ENCODE data around the gene SH2D4B.

The SH2D4B gene

GRCh38 chr10:80537736-80538480, at the start of gene SH2D4B:
TSS of gene SH2D4B (plus strand) at chr10:80537902. CDS start at chr10:80538332, 430 bp downstream.
- no peak within 1 kb of the TSS for H3K4me3 ChIP-seq (IDR thresholded peaks at IDR 0.05; ENCODE audit: insufficient read depth, low read depth, low read length)
- H4K20me1 ChIP-seq (ENCODE audit: insufficient read depth): no peaks in the 10 kb centered on the region
- no peak within 1 kb of the TSS for H2AFZ ChIP-seq (ENCODE audit: low read depth)

DNA sequence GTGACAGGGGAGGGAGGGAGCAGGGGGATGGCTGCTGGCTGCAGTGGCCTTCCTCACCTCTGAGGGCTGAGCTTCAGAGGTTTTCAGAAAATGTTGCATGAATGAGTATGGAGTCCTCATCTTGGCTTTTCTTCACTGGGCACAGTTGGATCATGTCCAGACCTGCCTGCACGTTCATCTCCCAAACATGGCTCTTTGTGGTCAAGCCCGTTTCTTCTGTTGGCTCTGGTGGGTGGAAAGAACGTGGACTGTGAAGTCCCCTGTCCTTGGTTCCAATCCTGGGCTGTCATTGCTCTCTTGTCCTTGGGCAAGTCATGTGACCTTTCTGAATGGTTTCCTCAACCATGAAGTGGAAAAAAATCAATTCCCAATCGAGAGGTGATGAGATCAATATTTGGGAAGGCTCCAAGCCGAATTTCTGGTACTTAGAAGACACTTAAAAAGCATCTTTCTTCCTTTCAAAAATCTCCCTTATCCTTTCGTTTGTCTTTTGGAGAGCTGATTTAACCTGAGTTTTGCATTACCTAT, 49.1 kb upstream of the SH2D4B start:
- TF ChIP-seq, protein P1, sequence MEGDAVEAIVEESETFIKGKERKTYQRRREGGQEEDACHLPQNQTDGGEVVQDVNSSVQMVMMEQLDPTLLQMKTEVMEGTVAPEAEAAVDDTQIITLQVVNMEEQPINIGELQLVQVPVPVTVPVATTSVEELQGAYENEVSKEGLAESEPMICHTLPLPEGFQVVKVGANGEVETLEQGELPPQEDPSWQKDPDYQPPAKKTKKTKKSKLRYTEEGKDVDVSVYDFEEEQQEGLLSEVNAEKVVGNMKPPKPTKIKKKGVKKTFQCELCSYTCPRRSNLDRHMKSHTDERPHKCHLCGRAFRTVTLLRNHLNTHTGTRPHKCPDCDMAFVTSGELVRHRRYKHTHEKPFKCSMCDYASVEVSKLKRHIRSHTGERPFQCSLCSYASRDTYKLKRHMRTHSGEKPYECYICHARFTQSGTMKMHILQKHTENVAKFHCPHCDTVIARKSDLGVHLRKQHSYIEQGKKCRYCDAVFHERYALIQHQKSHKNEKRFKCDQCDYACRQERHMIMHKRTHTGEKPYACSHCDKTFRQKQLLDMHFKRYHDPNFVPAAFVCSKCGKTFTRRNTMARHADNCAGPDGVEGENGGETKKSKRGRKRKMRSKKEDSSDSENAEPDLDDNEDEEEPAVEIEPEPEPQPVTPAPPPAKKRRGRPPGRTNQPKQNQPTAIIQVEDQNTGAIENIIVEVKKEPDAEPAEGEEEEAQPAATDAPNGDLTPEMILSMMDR (conservative IDR thresholded peaks at IDR 0.05; ENCODE audit: low read depth, low read length): no peak
- no peaks in the 10 kb centered on the region for H3K36me3 ChIP-seq (ENCODE audit: insufficient read depth)
- no peak overlapping the region for H2AFZ ChIP-seq (ENCODE audit: low read depth)
- no peaks in the 10 kb centered on the region for H3K4me1 ChIP-seq (ENCODE audit: low read depth, poor library complexity, severe bottlenecking)
- no peaks in the 10 kb centered on the region for H4K20me1 ChIP-seq (ENCODE audit: insufficient read depth)
- H3K4me2 ChIP-seq: no peak overlapping the region
- H3K27ac ChIP-seq: no peak overlapping the region
- H3K27me3 ChIP-seq (ENCODE audit: insufficient read depth, low read depth): no peaks in the 10 kb centered on the region
- no peak overlapping the region for H3K4me3 ChIP-seq (IDR thresholded peaks at IDR 0.05; ENCODE audit: insufficient read depth, low read depth, low read length)
- H3K79me2 ChIP-seq (ENCODE audit: insufficient read depth, low read depth): no peaks in the 10 kb centered on the region
- H3K9ac ChIP-seq: no peak overlapping the region

More at GRCh38 chr10:80537736-80538480, at the start of gene SH2D4B:
- no peaks in the 10 kb centered on the region for H3K4me1 ChIP-seq (ENCODE audit: low read depth, poor library complexity, severe bottlenecking)
- no peak within 1 kb of the TSS for H3K27ac ChIP-seq
- no peaks in the 10 kb centered on the region for H3K27me3 ChIP-seq (ENCODE audit: insufficient read depth, low read depth)
- TF ChIP-seq, protein P1 (conservative IDR thresholded peaks at IDR 0.05; ENCODE audit: low read depth, low read length): no peak
- H3K9ac ChIP-seq: no peak within 1 kb of the TSS
- H3K4me2 ChIP-seq: no peak within 1 kb of the TSS
- H3K79me2 ChIP-seq (ENCODE audit: insufficient read depth, low read depth): no peaks in the 10 kb centered on the region
- H3K36me3 ChIP-seq (ENCODE audit: insufficient read depth): no peaks in the 10 kb centered on the region

- Histone ChIP-seq H3K27ac (no peak overlapping the region), H3K79me2 (ENCODE audit: insufficient read depth, low read depth) (no peaks in the 10 kb centered on the region), H3K4me2 (no peak overlapping the region), H3K9ac (no peak overlapping the region), H3K4me3 (IDR thresholded peaks at IDR 0.05; ENCODE audit: insufficient read depth, low read depth, low read length) (no peak overlapping the region), H3K4me1 (ENCODE audit: low read depth, poor library complexity, severe bottlenecking) (no peaks in the 10 kb centered on the region), H4K20me1 (ENCODE audit: insufficient read depth) (no peaks in the 10 kb centered on the region), H3K27me3 (ENCODE audit: insufficient read depth, low read depth) (no peaks in the 10 kb centered on the region), H3K36me3 (ENCODE audit: insufficient read depth) (no peaks in the 10 kb centered on the region), H2AFZ (ENCODE audit: low read depth) (no peak overlapping the region)
- TF ChIP-seq, protein P1 (conservative IDR thresholded peaks at IDR 0.05; ENCODE audit: low read depth, low read length): no peak
These were observed 48.2 kb upstream of the SH2D4B start for GRCh38 chr10:80489371-80490112.

GRCh38 chr10:80491251-80492102, 46.2 kb upstream of the SH2D4B start:
- H4K20me1 ChIP-seq (ENCODE audit: insufficient read depth): no peaks in the 10 kb centered on the region
- H3K4me2 ChIP-seq: no peak overlapping the region
- no peaks in the 10 kb centered on the region for H3K36me3 ChIP-seq (ENCODE audit: insufficient read depth)
- TF ChIP-seq, protein P1 (conservative IDR thresholded peaks at IDR 0.05; ENCODE audit: low read depth, low read length): no peak
- no peaks in the 10 kb centered on the region for H3K79me2 ChIP-seq (ENCODE audit: insufficient read depth, low read depth)
- H3K9ac ChIP-seq: no peak overlapping the region
- H3K4me3 ChIP-seq (IDR thresholded peaks at IDR 0.05; ENCODE audit: insufficient read depth, low read depth, low read length): no peak overlapping the region
- H2AFZ ChIP-seq (ENCODE audit: low read depth): no peak overlapping the region
- no peak overlapping the region for H3K27ac ChIP-seq
- H3K4me1 ChIP-seq (ENCODE audit: low read depth, poor library complexity, severe bottlenecking): no peaks in the 10 kb centered on the region
- H3K27me3 ChIP-seq (ENCODE audit: insufficient read depth, low read depth): no peaks in the 10 kb centered on the region
